ENCODE data around the gene CSF1.
"Not testable (repeated sequence)": the region's sequence is repeated elsewhere in the genome, so short reads cannot be mapped to it uniquely, and the experiment has no call there.

Gene CSF1

DNA sequence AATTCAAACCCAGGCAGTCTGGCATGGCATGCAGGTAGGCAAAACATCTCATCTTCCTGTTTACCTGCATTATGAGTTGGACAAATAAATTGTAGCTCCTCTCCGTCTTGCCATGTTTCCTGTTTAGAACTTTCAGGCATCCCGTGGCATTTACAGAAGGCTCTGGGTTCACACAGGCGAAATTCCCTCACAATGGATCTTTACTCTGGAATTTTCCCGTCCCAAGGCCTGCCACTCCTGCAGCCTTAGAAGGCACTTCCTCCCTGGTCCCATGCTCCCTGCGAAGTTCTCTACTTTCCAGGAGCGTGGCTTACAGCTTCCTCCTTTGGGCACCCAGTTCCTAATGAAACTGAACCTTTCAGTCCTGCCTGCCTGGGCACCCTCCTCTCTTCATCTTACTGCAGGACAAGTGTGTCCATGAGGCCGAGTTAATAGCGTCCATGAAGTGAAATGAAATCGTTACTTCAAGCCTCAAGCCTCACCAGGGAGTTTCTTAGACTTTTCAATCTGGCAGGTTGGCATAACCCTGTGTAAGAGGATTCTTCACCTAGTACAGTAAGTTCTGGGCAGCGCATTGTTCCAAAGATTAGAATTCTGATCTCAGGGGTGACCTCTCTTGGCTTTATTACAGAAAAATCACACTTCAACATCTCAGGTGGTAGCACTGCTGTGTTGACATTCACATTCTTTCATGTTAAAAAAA, 37.1 kb downstream of the CSF1 start:
- no peak for DNase-seq

- DNase-seq = no peak
These were observed 37.6 kb downstream of the CSF1 start for GRCh38 chr1:109948285-109948630.

- no peak for DNase-seq
These were observed 39.4 kb downstream of the CSF1 start for GRCh38 chr1:109950038-109950437.

- DNase-seq = no peak
These were observed 39.9 kb downstream of the CSF1 start for GRCh38 chr1:109950509-109950908.

GRCh38 chr1:109951501-109951900, 40.9 kb downstream of the CSF1 start:
- DNase-seq = not testable (repeated sequence)

DNA sequence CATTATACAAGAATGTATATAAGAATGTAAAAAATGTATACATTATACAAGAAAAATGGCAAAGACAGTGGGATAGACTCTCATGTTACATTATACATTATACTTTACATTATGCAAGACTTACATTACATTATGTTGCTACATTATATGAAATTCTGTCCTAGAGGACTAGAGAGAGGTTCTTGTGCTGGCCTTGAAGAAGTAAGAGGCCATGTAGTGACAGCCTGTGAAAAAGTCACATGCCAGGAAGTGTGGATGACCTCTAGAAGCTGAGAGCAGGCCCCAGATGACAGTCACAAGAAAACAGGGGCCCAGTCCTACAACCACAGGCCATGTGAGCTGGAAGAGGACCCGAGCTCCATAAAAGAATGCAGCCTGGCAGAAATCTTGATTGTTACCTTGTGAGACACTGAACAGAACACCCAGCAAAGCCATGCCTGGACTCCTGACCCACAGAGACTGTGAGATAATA, 43.4 kb downstream of the CSF1 start:
- no peak for DNase-seq

GRCh38 chr1:109959632-109959973, 49.0 kb downstream of the CSF1 start:
- DNase-seq = no peak

DNA sequence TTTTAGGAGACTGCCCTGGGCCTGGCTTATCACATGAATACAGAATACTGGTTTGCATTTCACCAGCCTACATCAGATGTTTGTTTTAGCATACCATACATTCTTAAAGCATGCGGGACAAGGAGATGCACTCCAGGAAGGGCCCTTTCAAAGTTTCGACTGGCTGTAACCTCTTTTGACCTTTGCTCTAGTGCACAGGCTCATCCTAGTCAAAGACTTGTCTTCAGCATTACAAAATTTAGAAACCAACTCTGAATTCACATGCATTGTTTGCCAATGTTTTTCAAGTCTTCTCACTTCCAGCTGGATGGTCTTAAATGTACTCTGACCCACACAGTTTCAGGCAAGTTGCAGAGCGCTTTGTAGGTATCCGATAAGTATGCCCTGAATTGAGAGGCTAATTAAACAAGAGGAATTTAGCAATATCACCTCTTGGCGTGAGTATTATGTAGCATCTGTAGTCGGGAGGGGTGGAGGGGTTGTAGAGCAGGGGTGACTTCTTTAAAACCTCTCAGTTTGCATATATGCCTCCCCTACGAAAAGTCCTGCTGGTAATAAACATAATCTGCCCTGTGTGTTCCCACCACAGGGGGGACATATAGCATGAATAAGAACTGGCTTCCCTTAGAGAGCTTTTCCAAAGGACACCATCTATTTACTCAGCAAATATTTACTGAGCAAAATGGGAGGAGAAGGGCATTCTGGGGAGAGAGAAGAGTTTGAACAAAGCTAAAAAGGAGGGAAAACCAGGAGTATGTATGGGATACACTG, 49.5 kb downstream of the CSF1 start:
- DNase-seq = no peak

GRCh38 chr1:109960745-109961094, 50.1 kb downstream of the CSF1 start:
- no peak for DNase-seq

DNA sequence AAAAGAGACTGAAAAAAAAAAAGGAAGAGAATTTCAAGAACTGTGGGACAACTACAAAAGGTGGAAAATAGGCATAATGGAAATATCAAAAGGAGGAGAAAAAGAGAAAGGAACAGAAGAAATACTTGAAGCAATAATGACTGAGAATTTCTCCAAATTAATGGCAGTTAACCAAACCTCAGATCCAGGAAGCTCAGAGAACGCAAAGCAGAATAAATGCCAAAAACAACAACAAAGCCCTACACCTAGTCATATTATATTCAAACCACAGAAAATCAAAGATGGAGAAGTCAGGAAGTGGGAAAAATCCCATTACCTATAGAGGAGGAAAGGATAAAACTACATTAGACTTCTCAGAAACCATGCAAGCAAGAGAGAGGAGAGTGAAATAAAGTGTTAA, 53.2 kb downstream of the CSF1 start:
- no peak for DNase-seq

DNA sequence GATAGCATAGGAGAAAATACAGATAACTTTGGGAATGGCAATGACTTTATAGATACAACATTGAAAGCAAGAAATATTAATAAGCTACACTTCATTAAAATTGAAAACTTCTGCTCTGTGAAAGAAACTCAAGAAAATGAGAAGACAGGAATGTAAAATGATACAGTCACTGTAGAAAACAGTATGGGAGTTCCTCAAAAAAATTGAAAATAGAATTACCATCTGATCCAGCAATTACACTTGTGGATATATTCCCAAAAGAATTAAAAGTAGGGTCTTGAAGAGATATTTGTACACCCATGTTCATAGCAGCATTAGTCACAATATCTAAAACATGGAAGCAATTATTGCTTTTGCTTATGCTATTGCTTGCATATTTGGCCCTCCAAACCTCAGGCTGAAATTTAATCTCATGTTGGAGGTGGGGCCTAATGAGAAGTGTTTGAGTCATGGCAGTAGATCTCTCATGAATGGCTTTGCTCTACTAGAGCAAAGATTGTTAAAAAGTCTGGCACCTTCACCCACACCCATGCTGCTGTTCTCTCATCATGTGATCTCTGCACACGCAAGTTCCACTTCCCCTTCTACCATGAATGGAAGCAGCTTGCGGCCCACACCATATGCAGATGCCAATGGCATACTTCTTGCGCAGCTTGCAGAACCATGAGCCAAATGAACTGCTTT, 58.6 kb downstream of the CSF1 start:
- DNase-seq = no peak

- DNase-seq = no peak
These were observed 59.3 kb downstream of the CSF1 start for GRCh38 chr1:109969907-109970306.

DNA sequence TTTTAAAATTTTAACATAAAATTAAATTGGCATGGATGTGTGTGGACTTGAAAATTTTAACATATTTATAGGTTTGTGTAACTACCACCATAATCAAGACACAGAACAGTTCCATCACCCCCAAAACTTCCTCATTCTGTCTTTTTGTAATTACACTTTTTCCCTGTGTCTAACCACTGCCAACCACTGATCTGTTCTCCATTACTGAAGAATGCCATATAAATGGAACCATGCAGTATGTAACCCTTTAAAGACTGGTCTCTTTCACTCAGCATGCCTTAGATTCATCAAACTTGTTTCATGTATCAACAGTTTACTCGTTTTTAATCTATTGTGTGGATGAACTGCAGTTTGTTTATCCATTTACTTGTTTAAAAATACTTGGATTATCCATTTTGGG, 60.9 kb downstream of the CSF1 start:
- DNase-seq = no peak

- no peak for DNase-seq
These were observed 63.5 kb downstream of the CSF1 start for GRCh38 chr1:109974191-109974590.

DNA sequence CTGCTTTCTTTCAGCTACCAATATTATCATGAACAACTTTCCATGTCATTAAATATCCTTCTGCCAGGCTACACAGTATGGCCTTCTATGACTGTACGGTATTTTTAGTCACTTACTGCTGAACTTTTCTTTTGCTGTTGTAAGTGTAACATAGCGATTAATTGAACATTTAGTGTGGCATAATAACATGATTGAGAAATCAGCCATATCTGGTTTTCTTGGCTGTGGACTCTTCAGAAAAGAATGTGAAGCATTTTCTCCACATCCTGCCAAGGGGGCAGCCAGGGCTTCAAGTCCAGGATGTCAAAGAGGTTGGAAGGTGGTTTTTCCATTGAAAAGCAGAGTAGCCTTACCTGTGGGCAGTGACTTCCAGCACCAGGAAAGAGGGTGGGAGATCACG, 65.1 kb downstream of the CSF1 start:
- no peak for DNase-seq

- DNase-seq = no peak
These were observed 66.1 kb downstream of the CSF1 start for GRCh38 chr1:109976762-109977161.

DNA sequence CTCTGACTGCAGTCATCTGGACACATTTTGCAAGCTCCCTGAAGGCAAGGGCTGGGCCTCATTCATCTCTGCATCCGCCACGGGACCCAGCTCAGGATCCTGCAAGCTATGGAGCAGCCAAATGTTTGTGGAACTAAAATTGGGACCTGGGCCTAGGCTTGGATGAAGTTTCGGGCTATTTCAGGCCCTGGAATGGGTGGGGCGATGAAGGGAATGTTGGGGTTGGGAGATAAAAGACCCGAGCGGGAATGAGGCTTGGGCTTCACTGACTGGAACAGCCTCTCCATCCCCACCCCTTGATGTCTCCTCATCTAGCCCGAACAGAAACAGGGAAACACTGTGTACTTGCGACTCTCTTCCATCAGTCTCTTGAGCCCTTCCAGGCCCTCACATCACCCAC, 66.6 kb downstream of the CSF1 start:
- no peak for DNase-seq

- DNase-seq = no peak
These were observed 67.2 kb downstream of the CSF1 start for GRCh38 chr1:109977657-109978378.

GRCh38 chr1:109978761-109979488, 68.3 kb downstream of the CSF1 start:
- no peak for DNase-seq

- DNase-seq = no peak
These were observed 68.9 kb downstream of the CSF1 start for GRCh38 chr1:109979489-109980091.

All from NCI-H1436 treated with DMSO at 0.1 percent for 48 hours (cell line).